NCI-H2171 (cell line): ENCODE data around the gene BAG2.

Experiments
- DNase-seq: peaks from one replicate; lab custom pipeline; 2025; lab: John Stamatoyannopoulos, UW

The BAG2 gene

GRCh38 chr6:57172136-57173055 lies at the start of gene BAG2:
TSS of gene BAG2 (plus strand) at chr6:57172326. CDS start at chr6:57172698, 372 bp downstream.
- DNase-seq = peak; percentile 63

DNA sequence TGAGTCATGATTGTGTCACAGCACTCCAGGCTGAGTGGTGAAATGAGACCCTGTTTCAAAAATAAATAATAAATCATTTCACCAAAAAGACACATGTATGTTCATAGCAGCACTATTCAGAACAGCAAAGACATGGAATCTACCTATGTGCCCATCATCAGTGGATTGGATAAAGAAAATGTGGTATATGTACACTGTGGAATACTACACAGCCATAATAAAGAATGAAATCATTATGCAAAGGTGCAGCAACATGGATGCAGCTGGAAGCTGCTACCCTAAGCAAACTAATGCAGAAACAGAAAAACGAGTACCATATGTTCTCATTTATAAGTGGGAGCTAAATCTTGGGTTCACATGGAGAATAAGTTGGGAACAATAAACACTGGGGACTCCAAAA lies 49.0 kb upstream of the BAG2 start:
- no peak for DNase-seq

DNA sequence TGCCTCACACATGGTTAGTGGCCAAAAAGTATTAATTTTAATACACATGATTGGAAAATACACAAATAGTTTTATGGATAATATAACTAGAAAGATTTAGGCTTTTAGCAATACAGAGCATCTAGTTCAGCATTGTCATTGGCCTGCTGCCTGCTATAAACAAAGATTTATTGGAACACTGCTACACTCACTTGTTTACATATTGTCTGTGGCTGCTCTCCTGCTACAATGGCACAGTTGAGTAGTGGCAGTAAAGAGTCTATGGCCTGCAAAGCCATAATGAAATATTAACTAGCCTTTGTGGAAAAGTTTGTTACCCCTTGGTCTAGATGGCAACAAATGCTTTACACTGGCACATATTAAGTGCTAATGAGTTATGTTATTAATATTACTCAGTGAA lies 44.4 kb upstream of the BAG2 start:
- no peak for DNase-seq

DNA sequence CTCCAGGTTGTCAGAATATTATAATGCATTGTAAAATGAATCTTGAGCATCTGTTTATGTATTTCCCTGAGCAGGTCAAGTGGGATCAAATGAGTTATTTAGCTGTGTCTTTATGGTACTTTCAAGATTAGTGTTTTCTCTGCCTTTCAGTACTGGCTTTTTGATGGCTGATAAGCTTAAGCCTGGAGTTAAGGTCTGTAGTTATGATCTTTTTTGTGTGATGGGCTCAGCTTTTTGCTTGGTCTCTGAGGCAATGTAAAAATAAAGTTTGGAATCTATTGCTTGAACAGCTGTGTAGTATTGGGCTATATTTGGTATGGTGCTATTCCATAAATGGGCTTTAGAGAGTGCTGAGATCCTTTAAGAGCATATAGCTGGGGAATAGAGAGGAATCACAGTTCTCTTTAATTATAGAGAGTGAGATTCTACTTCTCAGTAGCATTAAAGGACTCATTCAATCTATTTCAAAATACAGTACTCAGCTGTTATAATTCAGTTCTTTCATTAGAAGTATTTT lies 41.4 kb upstream of the BAG2 start:
- DNase-seq = no peak

- DNase-seq = no peak
These were observed 37.2 kb upstream of the BAG2 start for GRCh38 chr6:57134954-57135353.

GRCh38 chr6:57135885-57136284 lies 36.2 kb upstream of the BAG2 start:
- no peak for DNase-seq

DNA sequence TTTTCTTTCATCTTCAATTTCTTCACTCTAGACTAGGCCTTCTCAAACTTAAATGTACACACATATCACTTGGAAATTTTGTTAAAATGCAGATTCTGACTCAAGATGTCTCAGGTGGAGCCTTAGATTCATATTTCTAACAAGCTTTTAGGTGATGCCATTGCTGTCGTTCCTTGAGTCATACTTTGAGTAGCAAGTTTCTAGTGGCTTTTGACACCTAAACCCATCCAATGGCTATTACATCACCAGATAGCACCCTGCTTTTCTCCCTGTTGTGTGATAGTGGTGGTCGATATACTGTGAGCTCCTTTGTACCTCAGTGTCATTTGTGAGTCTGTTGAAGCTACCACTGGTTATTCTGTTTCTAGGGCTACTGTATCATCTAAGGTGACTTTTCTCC lies 34.8 kb upstream of the BAG2 start:
- no peak for DNase-seq

GRCh38 chr6:57138026-57138425 lies 34.1 kb upstream of the BAG2 start:
- no peak for DNase-seq

DNA sequence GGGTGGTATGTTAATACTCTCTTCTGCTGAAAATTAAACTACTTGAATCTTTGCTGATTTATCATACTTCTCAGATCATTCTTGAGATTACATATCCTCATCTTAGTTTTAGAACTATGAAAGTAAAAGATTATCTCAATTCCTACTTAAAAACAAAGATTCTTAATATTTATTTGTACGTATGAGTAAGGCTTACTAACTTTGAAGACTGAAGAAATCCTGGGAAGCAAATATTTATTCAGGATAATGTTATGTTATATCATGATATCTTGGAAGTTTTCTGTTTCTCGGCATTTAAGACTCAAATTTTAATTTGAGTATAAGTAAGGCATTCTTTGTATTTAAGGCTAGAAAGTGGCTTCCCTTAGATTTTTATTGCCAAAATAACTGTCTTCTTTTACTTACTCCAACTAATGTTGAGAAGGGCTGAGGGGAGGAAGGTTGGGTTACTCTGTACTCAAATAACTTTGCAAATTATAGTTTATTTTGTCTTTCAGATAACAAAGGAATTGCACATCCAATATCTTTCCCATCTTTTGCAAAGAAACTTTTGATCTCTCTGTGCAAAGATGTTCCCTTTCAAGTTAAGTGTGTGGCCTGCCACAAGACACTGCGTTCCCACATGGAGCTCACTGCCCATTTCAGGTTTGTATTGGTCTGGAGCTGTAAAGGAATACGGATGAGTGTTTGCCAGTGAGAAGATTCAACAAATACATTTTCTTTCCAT lies 30.5 kb upstream of the BAG2 start:
- DNase-seq = no peak

- no peak for DNase-seq
These were observed 30.0 kb upstream of the BAG2 start for GRCh38 chr6:57142178-57142525.

DNA sequence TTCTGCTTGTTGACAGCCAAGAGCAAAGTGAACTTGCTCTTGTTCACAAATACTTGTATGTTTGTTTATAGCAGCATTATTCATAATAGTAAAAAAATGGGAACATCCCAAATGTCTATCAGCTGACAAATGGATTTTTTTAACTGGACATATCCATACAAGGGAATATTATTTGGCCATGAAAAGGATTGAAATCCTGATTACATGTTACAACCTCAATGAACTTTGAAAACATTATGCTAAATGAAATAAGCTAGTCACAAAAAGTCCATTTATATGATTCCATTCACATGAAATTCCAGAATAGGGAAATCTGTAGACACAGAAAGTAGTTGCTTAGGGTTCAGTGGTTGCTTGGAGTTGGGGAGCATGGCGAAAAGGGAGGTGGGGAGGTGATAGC lies 28.4 kb upstream of the BAG2 start:
- DNase-seq = no peak

DNA sequence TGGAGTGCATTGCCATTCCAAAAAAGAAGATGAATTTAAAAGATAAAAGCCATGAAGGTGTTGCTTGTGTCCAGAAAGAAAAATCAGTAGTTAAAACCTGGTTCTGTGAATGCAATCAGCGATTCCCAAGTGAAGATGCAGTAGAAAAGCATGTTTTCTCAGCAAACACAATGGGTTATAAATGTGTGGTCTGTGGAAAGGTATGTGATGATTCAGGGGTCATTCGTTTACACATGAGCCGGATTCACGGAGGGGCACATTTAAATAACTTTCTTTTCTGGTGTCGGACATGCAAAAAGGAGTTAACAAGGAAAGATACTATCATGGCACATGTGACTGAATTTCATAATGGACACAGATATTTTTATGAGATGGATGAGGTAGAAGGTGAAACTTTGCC lies 24.7 kb upstream of the BAG2 start:
- DNase-seq = no peak

- no peak for DNase-seq
These were observed 23.9 kb upstream of the BAG2 start for GRCh38 chr6:57147955-57148858.

- no peak for DNase-seq
These were observed 13.5 kb upstream of the BAG2 start for GRCh38 chr6:57158658-57159057.

DNA sequence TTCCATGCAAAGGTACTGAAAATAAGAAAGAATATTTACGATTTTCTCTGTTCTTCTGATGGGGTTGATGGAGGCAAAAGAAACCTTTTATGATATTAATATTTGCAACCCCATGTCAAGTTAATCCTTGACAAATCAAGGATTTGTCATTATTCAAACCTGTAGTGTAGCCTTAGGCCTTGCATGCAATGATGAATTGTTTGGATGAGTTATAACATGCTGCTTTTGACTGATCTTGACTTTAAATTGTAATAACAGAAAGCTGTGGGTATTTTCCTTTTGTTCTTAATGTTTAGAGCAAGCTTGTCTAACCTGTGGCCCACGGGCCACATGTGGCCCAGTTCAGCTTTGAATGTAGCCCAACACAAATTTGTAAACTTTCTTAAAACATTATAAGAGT lies 13.0 kb upstream of the BAG2 start:
- no peak for DNase-seq

- no peak for DNase-seq
These were observed 10.1 kb upstream of the BAG2 start for GRCh38 chr6:57162028-57162427.

- no peak for DNase-seq
These were observed 9.6 kb upstream of the BAG2 start for GRCh38 chr6:57162516-57162915.

- no peak for DNase-seq
These were observed 8.2 kb upstream of the BAG2 start for GRCh38 chr6:57163956-57164355.

DNA sequence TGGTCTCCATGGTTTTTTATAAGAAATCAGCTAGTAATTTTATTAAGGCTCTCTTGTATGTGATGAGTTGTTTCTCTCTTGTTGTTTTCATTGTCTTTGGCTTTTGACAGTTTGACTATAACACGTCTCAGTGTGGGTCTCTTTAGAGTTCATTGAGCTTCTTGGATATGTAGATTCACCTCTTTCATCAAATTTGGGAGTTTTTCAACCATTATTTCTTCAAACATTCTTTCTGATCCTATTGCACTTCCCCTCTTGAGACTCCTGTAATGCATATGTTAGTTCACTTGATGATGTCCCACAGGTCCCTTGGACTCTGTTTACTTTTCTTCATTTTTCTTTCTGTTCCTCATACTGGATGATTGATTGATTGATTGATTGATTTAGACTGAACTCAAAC lies 7.0 kb upstream of the BAG2 start:
- no peak for DNase-seq

DNA sequence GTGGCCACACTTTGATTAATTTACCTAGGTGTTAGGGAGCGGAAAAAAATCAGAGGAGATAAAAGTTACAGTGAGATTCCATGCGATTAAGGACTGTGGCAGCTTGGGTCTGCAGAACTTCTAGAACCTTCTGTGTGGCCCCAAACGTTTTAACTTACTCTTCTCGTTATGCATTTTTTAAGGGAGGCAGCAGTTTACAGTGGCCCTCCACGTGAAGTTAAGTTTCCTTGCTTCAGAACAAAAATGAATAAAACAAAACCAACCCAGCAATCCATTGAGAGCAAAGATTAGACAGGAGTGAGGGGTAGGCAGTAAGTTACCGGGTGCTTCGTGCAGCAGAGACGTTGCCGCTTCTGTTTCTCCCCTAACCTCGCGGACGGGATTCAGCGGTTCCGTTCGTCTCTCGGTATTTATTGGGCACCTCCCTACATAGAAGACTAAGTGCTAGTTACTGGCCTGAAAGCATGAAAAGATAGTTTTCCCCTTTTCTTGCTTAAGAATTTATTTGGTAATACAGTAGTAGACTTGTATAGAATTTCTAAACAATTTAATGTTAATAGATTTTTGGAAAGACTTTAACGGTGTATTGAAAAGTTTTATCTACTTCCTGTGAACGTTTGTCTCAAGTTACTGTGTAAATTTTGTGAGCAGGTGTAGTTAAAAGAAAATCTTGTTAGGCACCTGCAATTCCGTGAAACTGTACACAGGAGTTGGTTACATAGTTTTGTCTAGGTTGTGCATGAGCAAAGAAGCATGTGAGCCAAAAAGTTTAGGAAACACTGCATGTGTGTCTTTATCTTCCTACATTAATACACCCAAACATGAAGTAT lies 1.1 kb downstream of the BAG2 start:
- peak; percentile 0 for DNase-seq

GRCh38 chr6:57173886-57174510 lies 1.9 kb downstream of the BAG2 start:
- DNase-seq = no peak
